NCI-H2081 (cell line): ENCODE data around the gene TNNI2.
"Not testable (repeated sequence)": the region's sequence is repeated elsewhere in the genome, so short reads cannot be mapped to it uniquely, and the experiment has no call there.

Source experiments
- DNase-seq, 2 experiments: peaks; one replicate each; lab custom pipeline; 2025; lab: John Stamatoyannopoulos, UW

The TNNI2 gene

GRCh38 chr11:1838426-1839144 lies at the start of gene TNNI2:
TNNI2 (plus strand) TSS chr11:1838981; CDS start chr11:1839697, 716 bp downstream.
- no peak for DNase-seq

GRCh38 chr11:1791912-1792311 lies 46.9 kb upstream of the TNNI2 start:
- no peak for DNase-seq

- DNase-seq = no peak
These were observed 46.3 kb upstream of the TNNI2 start for GRCh38 chr11:1792461-1792860.

GRCh38 chr11:1793081-1793480 lies 45.7 kb upstream of the TNNI2 start:
- DNase-seq = no peak

- no peak for DNase-seq
These were observed 42.3 kb upstream of the TNNI2 start for GRCh38 chr11:1796413-1797011.

GRCh38 chr11:1797391-1798125 lies 41.2 kb upstream of the TNNI2 start:
- DNase-seq = no peak

GRCh38 chr11:1803246-1803645 lies 35.5 kb upstream of the TNNI2 start:
- no peak for DNase-seq

- not testable (repeated sequence) for DNase-seq
These were observed 34.8 kb upstream of the TNNI2 start for GRCh38 chr11:1803835-1804519.

- DNase-seq = no peak
These were observed 33.3 kb upstream of the TNNI2 start for GRCh38 chr11:1805525-1805924.

GRCh38 chr11:1807264-1807995 lies 31.4 kb upstream of the TNNI2 start:
- DNase-seq = no peak

- no peak for DNase-seq
These were observed 28.0 kb upstream of the TNNI2 start for GRCh38 chr11:1810761-1811160.

GRCh38 chr11:1812274-1812673 lies 26.5 kb upstream of the TNNI2 start:
- DNase-seq = no peak

GRCh38 chr11:1812801-1813200 lies 26.0 kb upstream of the TNNI2 start:
- no peak for DNase-seq

- not testable (repeated sequence) for DNase-seq
These were observed 25.4 kb upstream of the TNNI2 start for GRCh38 chr11:1813356-1813755.

GRCh38 chr11:1814691-1815090 lies 24.1 kb upstream of the TNNI2 start:
- DNase-seq = no peak

- DNase-seq = no peak
These were observed 23.5 kb upstream of the TNNI2 start for GRCh38 chr11:1815311-1815710.

GRCh38 chr11:1815751-1816150 lies 23.0 kb upstream of the TNNI2 start:
- no peak for DNase-seq

GRCh38 chr11:1817000-1817399 lies 21.8 kb upstream of the TNNI2 start:
- DNase-seq = no peak

- DNase-seq = no peak
These were observed 21.3 kb upstream of the TNNI2 start for GRCh38 chr11:1817511-1817910.

- no peak for DNase-seq
These were observed 19.7 kb upstream of the TNNI2 start for GRCh38 chr11:1819074-1819473.

GRCh38 chr11:1820463-1821325 lies 18.1 kb upstream of the TNNI2 start:
- DNase-seq = no peak
